A549 (cell line): ENCODE measurements around the gene SMIM29. TPM values are rescaled to one million over a fixed set of nuclear protein-coding genes. Genes with fewer than 3 reads are reported as not detected.

Source experiments
- ATAC-seq, 2 experiments: fragments of 200-7000 bp in 1 of 2; fragments of >200 bp in 1 of 2; cut with Nextera tagmentation in 1 of 2; cut with Tn5 transposase in 1 of 2; 3 replicates each; pipeline versions ENCODE4 v1.8.0 to v1.9.1; 2018 to 2020; ENCODE audit warnings: mild to moderate bottlenecking in 1 of 2, moderate library complexity in 1 of 2
- CTCF ChIA-PET: fragments of 300-600 bp; sonication (Branson Sonifier 250); formaldehyde crosslinking; extraction: SDS; loops from one replicate; lab custom pipeline; 2021; ENCODE audit warnings: antibody characterized with exemption, inconsistent platforms; lab: Yijun Ruan, JAX
- POLR2A ChIA-PET: fragments of 350-600 bp; formaldehyde crosslinking; extraction: SDS; loops from one replicate; lab custom pipeline; 2021; ENCODE audit warnings: antibody characterized with exemption, inconsistent platforms; lab: Yijun Ruan, JAX
- DNase-seq, 2 experiments: peaks; one replicate each; pipeline versions ENCODE4 v3.0.0 to v3.0.0-alpha.2; 2011 to 2016; ENCODE audit warnings: low read depth in 1 of 2, low spot score in 1 of 2
- FAIRE-seq: peaks from 2 replicates; lab custom pipeline; 2011; peaks lifted over from hg19 to GRCh38; lab: Jason Lieb, UNC
- H3K27ac ChIP-seq, 2 experiments: fragments of >200 bp; sonication (Bioruptor Twin); formaldehyde crosslinking; 3 replicates each; pipeline ENCODE4 v1.5.1; 2016 to 2017
- H3K4me1 ChIP-seq: fragments of >200 bp; sonication (Bioruptor Twin); formaldehyde crosslinking; 3 replicates; pipeline ENCODE4 v1.6.1; 2016
- H3K4me2 ChIP-seq: fragments of >200 bp; sonication (Bioruptor Twin); formaldehyde crosslinking; 3 replicates; pipeline ENCODE4 v1.6.1; 2016
- H3K4me3 ChIP-seq: fragments of >200 bp; sonication (Bioruptor Twin); formaldehyde crosslinking; 3 replicates; pipeline ENCODE4 v1.5.1; 2016
- H3K9me3 ChIP-seq: fragments of >200 bp; sonication (Bioruptor Twin); formaldehyde crosslinking; 3 replicates; pipeline ENCODE4 v1.6.1; 2016
- BCL3 ChIP-seq: fragments of >200 bp; sonication (Bioruptor Twin); formaldehyde crosslinking; IDR thresholded peaks from 3 replicates; pipeline ENCODE4 v1.6.1; 2016
- BHLHE40 ChIP-seq: IDR thresholded peaks from 2 replicates; pipeline ENCODE4 v1.6.1; 2012; ENCODE audit warnings: low read depth, low read length, inconsistent platforms
- CBX2 ChIP-seq: fragments of 200-600 bp; sonication (generic); IDR thresholded peaks from 2 replicates; pipeline ENCODE4 v1.6.1; 2016; ENCODE audit warnings: low read depth, mild to moderate bottlenecking, borderline replicate concordance
- CHD2 ChIP-seq: fragments of 150-350 bp; IDR thresholded peaks from 2 replicates; pipeline ENCODE4 v1.6.1; 2014; ENCODE audit warnings: low read length; ENCODE audit not compliant: partially characterized antibody
- CHD4 ChIP-seq: fragments of 200-600 bp; sonication (generic); IDR thresholded peaks from 2 replicates; pipeline ENCODE4 v1.6.1; 2016; ENCODE audit warnings: antibody characterized with exemption, mild to moderate bottlenecking, borderline replicate concordance
- CTCF ChIP-seq: fragments of >200 bp; sonication (Bioruptor Twin); formaldehyde crosslinking; IDR thresholded peaks from 3 replicates; pipeline ENCODE4 v1.5.1; 2016
- EP300 ChIP-seq, 2 experiments: fragments of >200 bp; sonication (Bioruptor Twin); formaldehyde crosslinking; IDR thresholded peaks; 2 replicates in 1 of 2; 3 replicates in 1 of 2; pipeline ENCODE4 v1.6.1; 2016 to 2017
- ESRRA ChIP-seq: fragments of 150-350 bp; IDR thresholded peaks from 2 replicates; pipeline ENCODE4 v1.6.1; 2014; ENCODE audit warnings: mild to moderate bottlenecking, low read length, borderline replicate concordance
- FOSL2 ChIP-seq, 2 experiments: fragments of 450-650 bp in 1 of 2; fragments of >200 bp in 1 of 2; sonication (Bioruptor Twin) in 1 of 2; formaldehyde crosslinking; IDR thresholded peaks; 2 replicates each; pipeline versions ENCODE4 v1.5.0 to v1.6.1; 2016 to 2020; ENCODE audit warnings: mild to moderate bottlenecking in 1 of 2, moderate library complexity in 1 of 2
- GATA3 ChIP-seq: IDR thresholded peaks from 2 replicates; pipeline ENCODE4 v1.6.1; 2012; ENCODE audit warnings: borderline replicate concordance
- JUN ChIP-seq, 2 experiments: fragments of >200 bp; sonication (Bioruptor Twin); formaldehyde crosslinking; IDR thresholded peaks; 2 replicates in 1 of 2; 3 replicates in 1 of 2; pipeline ENCODE4 v1.6.1; 2016 to 2017
- MAX ChIP-seq: IDR thresholded peaks from 2 replicates; pipeline ENCODE4 v1.6.1; 2012
- NPAS2 ChIP-seq: fragments of 250-450 bp; sonication (Bioruptor Pico); IDR thresholded peaks from 2 replicates; pipeline ENCODE4 v1.8.0; 2022; ENCODE audit warnings: mild to moderate bottlenecking, moderate library complexity, borderline replicate concordance
- PBX3 ChIP-seq: IDR thresholded peaks from 2 replicates; pipeline ENCODE4 v1.6.1; 2012
- PHF8 ChIP-seq: fragments of 200-600 bp; sonication (generic); IDR thresholded peaks from 2 replicates; pipeline ENCODE4 v1.6.1; 2016; ENCODE audit warnings: low read depth, mild to moderate bottlenecking, antibody characterized with exemption, moderate library complexity, borderline replicate concordance
- POLR2A ChIP-seq: IDR thresholded peaks from 2 replicates; pipeline ENCODE4 v1.6.1; 2012; ENCODE audit warnings: mild to moderate bottlenecking, low read length
- RAD21 ChIP-seq, 2 experiments: fragments of >200 bp in 1 of 2; sonication (Bioruptor Twin) in 1 of 2; formaldehyde crosslinking in 1 of 2; IDR thresholded peaks in 1 of 2; conservative IDR thresholded peaks in 1 of 2; 2 replicates in 1 of 2; 3 replicates in 1 of 2; pipeline ENCODE4 v1.6.1; 2012 to 2018; ENCODE audit warnings: inconsistent platforms in 1 of 2
- RARB ChIP-seq: fragments of 250-450 bp; sonication (Bioruptor Pico); IDR thresholded peaks from 2 replicates; pipeline ENCODE4 v1.8.0; 2021; ENCODE audit warnings: mild to moderate bottlenecking, moderate library complexity
- SMC3 ChIP-seq: fragments of >200 bp; sonication (Bioruptor Twin); formaldehyde crosslinking; IDR thresholded peaks from 3 replicates; pipeline ENCODE4 v1.6.1; 2018; ENCODE audit warnings: inconsistent platforms
- SREBF2 ChIP-seq: fragments of 450-650 bp; IDR thresholded peaks from 2 replicates; pipeline ENCODE4 v1.6.1; 2014; ENCODE audit warnings: mild to moderate bottlenecking, moderate library complexity
- USF2 ChIP-seq: fragments of 450-650 bp; IDR thresholded peaks from 2 replicates; pipeline ENCODE4 v1.6.1; 2014; ENCODE audit warnings: antibody characterized with exemption
- WGBS: methylation state at CpG from one replicate; pipeline ENCODE4 v1.1.6; 2017; ENCODE audit errors: missing lambda C conversion rate; 5-methylcytosine and 5-hydroxymethylcytosine counted together
- polyA minus RNA-seq: library from RNA; depleted of rRNA, polyadenylated mRNA; stranded (reverse); fragments of >200 nt; gene quantifications from 2 replicates; pipeline ENCODE4 v1.2.3, GENCODE V29; 2011; rRNA and poly(A)+ RNA removed
- polyA plus RNA-seq, 4 experiments: library from polyadenylated mRNA; depleted of rRNA in 3 of 4; stranded (reverse); fragments of >200 nt; fragmentation: RNase III in 1 of 4; extraction: RNeasy Plus Mini Kit Qiagen cat#74134 plus additional on column Dnase treatment in 1 of 4; gene quantifications; 2 replicates in 3 of 4; 3 replicates in 1 of 4; pipeline ENCODE4 v1.2.3, GENCODE V29; 2011 to 2017

SMIM29 gene
- polyA plus RNA-seq (2011; rRNA removed) (8.1 and 11.0 TPM in 2 replicates), polyA plus RNA-seq (2017; fragmentation: RNase III; extraction: RNeasy Plus Mini Kit Qiagen cat#74134 plus additional on column Dnase treatment) (13.2 to 15.4 TPM (median 15.0 TPM) in 3 replicates), polyA minus RNA-seq (8.6 and 11.5 TPM in 2 replicates)
- 22.5 and 26.3 TPM in 2 replicates for polyA plus RNA-seq (2012; cell fraction: cytosol; rRNA removed)
- polyA plus RNA-seq (2012; cell fraction: nucleus; rRNA removed) = 24.9 and 27.1 TPM in 2 replicates

DNA sequence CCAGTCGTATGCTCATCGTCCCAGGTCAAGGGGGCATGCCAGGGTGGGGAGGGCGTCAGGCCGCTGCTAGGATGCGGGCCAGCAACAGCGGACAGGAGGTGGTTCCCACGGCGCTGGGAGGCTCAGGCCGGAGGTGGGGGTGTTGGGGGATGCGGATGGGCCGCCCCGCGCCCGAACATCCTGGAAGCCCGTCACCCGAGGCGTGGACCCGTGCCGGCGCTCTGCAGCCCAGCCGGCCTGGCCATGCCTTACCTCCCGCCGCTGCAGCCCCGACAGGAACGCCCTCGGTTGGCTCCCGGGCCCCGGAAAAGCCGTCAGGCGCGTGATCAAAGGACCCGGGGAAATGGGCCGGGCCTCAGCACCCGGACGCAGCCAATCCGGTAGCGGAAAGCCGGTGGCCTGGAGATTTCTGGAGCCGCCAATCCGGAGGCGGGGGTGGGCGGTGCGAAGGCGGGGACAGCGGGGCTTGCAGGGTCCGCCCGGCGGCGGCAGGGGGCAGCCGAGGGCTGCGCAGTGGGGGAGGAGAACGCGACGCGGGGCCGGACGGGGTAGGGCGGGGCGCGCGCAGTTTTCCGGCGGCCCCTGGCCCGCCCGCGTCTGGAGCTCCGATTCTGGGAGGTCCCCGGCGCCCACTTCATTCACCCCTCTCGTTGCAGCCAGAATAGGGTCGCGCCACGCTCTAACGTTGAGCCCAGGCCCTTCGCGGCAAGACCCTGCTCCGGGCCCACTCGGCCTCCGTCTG, at the start of gene SMIM29:
Gene SMIM29 (minus strand): TSS at position 280 of the 742 bp plus-strand sequence. CDS start 1,215 bp downstream, outside the sequence.
- Histone ChIP-seq H3K27ac (peak within 1 kb of the TSS; percentile 92 to 93), H3K4me1 (peaks cover 41% of the 10 kb centered on the region), H3K4me3 (peak within 1 kb of the TSS; percentile 76), H3K4me2 (peak within 1 kb of the TSS; percentile 72), H3K9me3 (no peaks in the 10 kb centered on the region)
- FAIRE-seq (no peak), DNase-seq (peak; percentile 74 to 90), ATAC-seq (peak; percentile 64 to 76)
- POLR2A ChIA-PET = interaction anchor here (0.5 to 2.6 kb wide), 5 partner anchors 12 to 175 kb away, joined by 3 to 22 read pairs (median 5); partner anchors contain the start of gene HMGA1
- under 1% methylated on average over 13 of the region's 79 CpGs for WGBS
- CTCF ChIA-PET = interaction anchor here (0.7 to 5.0 kb wide), 29 partner anchors 9 to 888 kb away, joined by 3 to 37 read pairs (median 3); partner anchors contain the start of gene HMGA1
- TF ChIP-seq USF2 (no peak), BCL3 (peak; percentile 47; the same call in 1 of the 3 replicates), RAD21 (conservative IDR thresholded peaks at IDR 0.05 in 1 of 2, IDR thresholded peaks at IDR 0.05 in 1 of 2) (peak; percentile 58 to 88), BHLHE40 (no peak), JUN (IDR thresholded peaks at IDR 0.05) (peak in 1 of 2 experiments; percentile 64; a peak in 3 of 5 replicates), POLR2A (peak; percentile 47), GATA3 (peak; percentile 13; the same call in 1 of the 2 replicates), SMC3 (peak; percentile 81), CBX2 (no peak), PHF8 (peak; percentile 27; the same call in 1 of the 2 replicates), CHD2 (peak; percentile 14), MAX (0 out of 2 replicates have a peak, but pooled peaks have one; percentile 17), CTCF (peak; percentile 70)

DNA sequence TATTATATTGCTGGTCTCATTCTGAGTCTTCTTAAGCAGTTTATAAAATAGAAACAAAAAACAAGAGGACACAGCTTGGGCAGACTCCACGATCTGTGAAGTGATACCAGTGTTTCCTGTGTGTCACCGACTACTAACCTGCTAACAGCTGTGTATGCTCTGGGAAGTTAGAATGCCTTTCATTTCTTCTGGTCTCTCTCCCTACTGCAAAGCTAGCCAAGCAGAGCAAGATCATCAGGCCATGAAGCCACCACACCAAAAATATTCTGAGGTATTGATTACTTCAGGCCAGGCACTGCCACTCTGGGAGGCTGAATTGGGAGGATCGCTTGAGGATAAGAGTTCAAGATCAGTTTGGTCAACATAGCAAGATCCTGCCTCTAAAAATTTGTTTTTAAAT, 46.9 kb upstream of the SMIM29 start:
- Histone ChIP-seq H3K4me1 (no peaks in the 10 kb centered on the region), H3K9me3 (no peaks in the 10 kb centered on the region), H3K27ac (no peak overlapping the region), H3K4me2 (no peak overlapping the region), H3K4me3 (no peak overlapping the region)
- FAIRE-seq (no peak), DNase-seq (no peak), ATAC-seq (no peak)
- ChIA-PET POLR2A (no interaction called here), CTCF (no interaction called here)
- 87% methylated on average over 3 of the region's 3 CpGs for WGBS
- TF ChIP-seq PBX3 (no peak), CHD4 (no peak), FOSL2 (IDR thresholded peaks at IDR 0.05) (no peak), FOSL2 (CRISPR knock-in tag; IDR thresholded peaks at IDR 0.05) (no peak), ESRRA (no peak), EP300 (IDR thresholded peaks at IDR 0.05) (no peak), SREBF2 (no peak), RARB (CRISPR knock-in tag) (no peak), NPAS2 (CRISPR knock-in tag) (no peak)
- TF ChIP-seq, all 56 proteins: peak for 0
